Calu3 (cell line): ENCODE results near the gene TAS1R1. TPM values are rescaled to one million over a fixed set of nuclear protein-coding genes. Genes with fewer than 3 reads are reported as not detected.

Experiments used
- BruUV-seq: library from RNA; stranded (reverse); fragments of 400-500 nt; replicated peaks from 2 replicates; lab custom pipeline; 2021; lab: Mats Ljungman, UMichigan
- CTCF ChIA-PET: fragments of 300-600 bp; sonication (Branson Sonifier 250); formaldehyde crosslinking; loops from one replicate; lab custom pipeline; 2022; ENCODE audit warnings: antibody characterized with exemption; lab: Charles Lee
- DNase-seq: peaks from one replicate; pipeline ENCODE4 v3.0.0; 2022
- H3K27ac Mint-ChIP-seq: one replicate; pipeline ENCODE4 v1.8.0; 2022; ENCODE audit warnings: mixed read lengths; ENCODE audit not compliant: unreplicated experiment
- H3K27me3 Mint-ChIP-seq: one replicate; pipeline ENCODE4 v1.8.0; 2022; ENCODE audit warnings: mixed read lengths; ENCODE audit not compliant: unreplicated experiment
- H3K36me3 Mint-ChIP-seq: one replicate; pipeline ENCODE4 v1.8.0; 2022; ENCODE audit warnings: mild to moderate bottlenecking, moderate library complexity, mixed read lengths; ENCODE audit not compliant: insufficient read depth, unreplicated experiment
- H3K4me1 Mint-ChIP-seq: one replicate; pipeline ENCODE4 v1.8.0; 2022; ENCODE audit warnings: mild to moderate bottlenecking, low read depth, mixed read lengths; ENCODE audit not compliant: unreplicated experiment
- H3K4me3 Mint-ChIP-seq: one replicate; pipeline ENCODE4 v1.8.0; 2022; ENCODE audit warnings: mild to moderate bottlenecking, low read depth, moderate library complexity, mixed read lengths; ENCODE audit not compliant: unreplicated experiment
- H3K9me3 Mint-ChIP-seq: one replicate; pipeline ENCODE4 v1.8.0; 2022; ENCODE audit warnings: low read depth, mixed read lengths; ENCODE audit not compliant: unreplicated experiment
- intact Hi-C: fragments of 100-400 bp; cut with micrococcal nuclease; formaldehyde crosslinking; loops from one replicate; pipeline ENCODE4 v1.10.0; 2022; ENCODE audit not compliant: unreplicated experiment
- total RNA-seq: library from RNA; stranded (reverse); gene quantifications from 2 replicates; pipeline ENCODE4 v1.2.3, GENCODE V29; 2022
- TF ChIP-seq, protein P1 (sequence below): fragments of 200-600 bp; IDR thresholded peaks from one replicate; pipeline ENCODE4 v1.8.0; 2022; ENCODE audit warnings: antibody characterized with exemption; ENCODE audit not compliant: unreplicated experiment

The TAS1R1 gene
- total RNA-seq, 1 experiment from 2014 or later = not detected

DNA sequence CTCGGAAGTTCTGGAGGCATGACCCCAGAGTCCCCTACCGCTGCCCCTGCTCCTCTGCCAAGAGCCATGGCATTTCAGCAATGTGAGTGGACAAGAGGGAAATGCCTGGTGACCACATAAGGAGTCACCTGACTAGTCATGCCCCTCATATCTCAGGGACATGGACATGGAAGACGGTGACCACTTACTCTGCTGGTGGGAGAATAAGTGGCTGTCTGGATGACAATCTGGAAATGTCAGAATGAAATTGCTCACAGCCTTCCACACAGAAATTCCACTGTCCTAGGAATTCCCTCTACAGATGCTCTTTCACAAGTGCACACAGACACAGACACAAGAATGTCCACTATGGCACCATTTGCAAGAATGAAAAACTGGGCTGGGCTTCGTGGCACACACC lies 39.3 kb upstream of the TAS1R1 start:
- Mint-ChIP-seq H3K27me3 (no peaks in the 10 kb centered on the region), H3K27ac (no peak overlapping the region), H3K4me3 (no peak overlapping the region), H3K4me1 (no peaks in the 10 kb centered on the region), H3K9me3 (no peaks in the 10 kb centered on the region), H3K36me3 (no peaks in the 10 kb centered on the region)
- no TSS peak for BruUV-seq
- CTCF ChIA-PET = no interaction called here
- intact Hi-C loops = no loop called here
- TF ChIP-seq, protein P1, sequence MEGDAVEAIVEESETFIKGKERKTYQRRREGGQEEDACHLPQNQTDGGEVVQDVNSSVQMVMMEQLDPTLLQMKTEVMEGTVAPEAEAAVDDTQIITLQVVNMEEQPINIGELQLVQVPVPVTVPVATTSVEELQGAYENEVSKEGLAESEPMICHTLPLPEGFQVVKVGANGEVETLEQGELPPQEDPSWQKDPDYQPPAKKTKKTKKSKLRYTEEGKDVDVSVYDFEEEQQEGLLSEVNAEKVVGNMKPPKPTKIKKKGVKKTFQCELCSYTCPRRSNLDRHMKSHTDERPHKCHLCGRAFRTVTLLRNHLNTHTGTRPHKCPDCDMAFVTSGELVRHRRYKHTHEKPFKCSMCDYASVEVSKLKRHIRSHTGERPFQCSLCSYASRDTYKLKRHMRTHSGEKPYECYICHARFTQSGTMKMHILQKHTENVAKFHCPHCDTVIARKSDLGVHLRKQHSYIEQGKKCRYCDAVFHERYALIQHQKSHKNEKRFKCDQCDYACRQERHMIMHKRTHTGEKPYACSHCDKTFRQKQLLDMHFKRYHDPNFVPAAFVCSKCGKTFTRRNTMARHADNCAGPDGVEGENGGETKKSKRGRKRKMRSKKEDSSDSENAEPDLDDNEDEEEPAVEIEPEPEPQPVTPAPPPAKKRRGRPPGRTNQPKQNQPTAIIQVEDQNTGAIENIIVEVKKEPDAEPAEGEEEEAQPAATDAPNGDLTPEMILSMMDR = no peak
- no peak for DNase-seq

DNA sequence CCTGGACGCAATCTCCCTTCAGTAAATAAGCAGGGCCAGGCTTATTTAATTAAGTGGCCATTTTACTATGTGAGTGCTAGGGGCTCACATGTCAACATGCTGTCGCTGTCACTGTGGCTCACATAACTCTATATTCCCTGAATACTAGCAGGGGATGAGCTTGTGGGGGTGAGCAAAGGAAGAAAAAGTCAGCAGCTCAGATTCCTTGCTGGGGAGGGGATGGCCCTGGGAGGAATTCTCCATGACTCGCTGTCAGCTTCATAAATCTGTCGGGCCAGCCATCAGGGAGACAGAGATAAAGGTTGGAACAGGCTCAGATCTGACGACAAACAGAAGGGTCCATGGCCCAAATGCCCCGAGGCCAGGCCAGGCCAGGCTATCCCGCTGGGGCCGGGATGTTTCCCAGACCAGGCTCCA lies 37.7 kb upstream of the TAS1R1 start:
- no peaks in the 10 kb centered on the region for H3K36me3 Mint-ChIP-seq

DNA sequence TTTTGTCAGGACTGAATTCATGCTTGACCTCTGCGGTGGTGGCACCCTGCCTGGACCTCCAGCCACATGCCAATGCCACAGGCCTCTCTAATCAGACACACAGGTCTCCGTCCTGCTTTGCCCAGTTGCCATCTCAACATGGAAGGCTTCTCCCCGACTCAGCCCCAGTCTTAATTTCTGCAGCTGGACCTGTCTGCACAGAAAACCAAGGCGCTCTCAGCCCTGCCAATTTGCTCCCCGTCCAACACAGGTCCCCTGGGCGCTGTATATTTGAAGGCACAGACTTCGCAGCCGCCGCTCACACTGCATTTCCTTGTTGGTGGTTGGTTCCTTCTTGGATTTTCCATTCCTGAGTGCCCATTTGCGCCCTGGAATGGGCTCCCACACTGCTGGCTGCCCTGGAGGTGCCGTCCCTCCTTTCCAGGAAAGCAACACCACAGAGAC lies 35.6 kb upstream of the TAS1R1 start:
- H3K36me3 Mint-ChIP-seq = no peaks in the 10 kb centered on the region
- BruUV-seq = no TSS peak
- H3K27ac Mint-ChIP-seq = no peak overlapping the region
- H3K27me3 Mint-ChIP-seq = no peaks in the 10 kb centered on the region
- CTCF ChIA-PET = no interaction called here
- no peak for DNase-seq
- H3K4me1 Mint-ChIP-seq = no peaks in the 10 kb centered on the region
- TF ChIP-seq, protein P1 = no peak
- intact Hi-C loops = no loop called here
- no peak overlapping the region for H3K4me3 Mint-ChIP-seq
- no peaks in the 10 kb centered on the region for H3K9me3 Mint-ChIP-seq

More for the DNA sequence above, 37.7 kb upstream of the TAS1R1 start:
- CTCF ChIA-PET = interaction anchor here (0.6 to 0.7 kb wide), 2 partner anchors 10 to 69 kb away, joined by 4 to 6 read pairs; no protein-coding TSS in a partner anchor
- DNase-seq = no peak
- no peak overlapping the region for H3K27ac Mint-ChIP-seq
- H3K4me1 Mint-ChIP-seq = no peaks in the 10 kb centered on the region
- no peaks in the 10 kb centered on the region for H3K27me3 Mint-ChIP-seq
- TF ChIP-seq, protein P1 = no peak
- H3K4me3 Mint-ChIP-seq = no peak overlapping the region
- intact Hi-C loops = no loop called here
- H3K9me3 Mint-ChIP-seq = no peaks in the 10 kb centered on the region
- no TSS peak for BruUV-seq

- H3K4me1 Mint-ChIP-seq = no peaks in the 10 kb centered on the region
- H3K4me3 Mint-ChIP-seq = no peak overlapping the region
- intact Hi-C loops = no loop called here
- BruUV-seq = no TSS peak
- no peaks in the 10 kb centered on the region for H3K9me3 Mint-ChIP-seq
- TF ChIP-seq, protein P1 = no peak
- no peaks in the 10 kb centered on the region for H3K36me3 Mint-ChIP-seq
- H3K27me3 Mint-ChIP-seq = no peaks in the 10 kb centered on the region
- no peak for DNase-seq
- CTCF ChIA-PET = no interaction called here
- no peak overlapping the region for H3K27ac Mint-ChIP-seq
These were observed 35.0 kb upstream of the TAS1R1 start for GRCh38 chr1:6519935-6520671.
